Endothelial cell of coronary artery (primary cell): Measurements from ENCODE around the gene INTS3. TPM values are rescaled to one million over a fixed set of nuclear protein-coding genes. Genes with fewer than 3 reads are reported as not detected.

Experiments
- total RNA-seq: library from RNA; depleted of rRNA; stranded (reverse); fragments of >200 nt; gene quantifications from 2 replicates; pipeline ENCODE4 v1.2.3, GENCODE V29; 2014

Gene INTS3, protein sequence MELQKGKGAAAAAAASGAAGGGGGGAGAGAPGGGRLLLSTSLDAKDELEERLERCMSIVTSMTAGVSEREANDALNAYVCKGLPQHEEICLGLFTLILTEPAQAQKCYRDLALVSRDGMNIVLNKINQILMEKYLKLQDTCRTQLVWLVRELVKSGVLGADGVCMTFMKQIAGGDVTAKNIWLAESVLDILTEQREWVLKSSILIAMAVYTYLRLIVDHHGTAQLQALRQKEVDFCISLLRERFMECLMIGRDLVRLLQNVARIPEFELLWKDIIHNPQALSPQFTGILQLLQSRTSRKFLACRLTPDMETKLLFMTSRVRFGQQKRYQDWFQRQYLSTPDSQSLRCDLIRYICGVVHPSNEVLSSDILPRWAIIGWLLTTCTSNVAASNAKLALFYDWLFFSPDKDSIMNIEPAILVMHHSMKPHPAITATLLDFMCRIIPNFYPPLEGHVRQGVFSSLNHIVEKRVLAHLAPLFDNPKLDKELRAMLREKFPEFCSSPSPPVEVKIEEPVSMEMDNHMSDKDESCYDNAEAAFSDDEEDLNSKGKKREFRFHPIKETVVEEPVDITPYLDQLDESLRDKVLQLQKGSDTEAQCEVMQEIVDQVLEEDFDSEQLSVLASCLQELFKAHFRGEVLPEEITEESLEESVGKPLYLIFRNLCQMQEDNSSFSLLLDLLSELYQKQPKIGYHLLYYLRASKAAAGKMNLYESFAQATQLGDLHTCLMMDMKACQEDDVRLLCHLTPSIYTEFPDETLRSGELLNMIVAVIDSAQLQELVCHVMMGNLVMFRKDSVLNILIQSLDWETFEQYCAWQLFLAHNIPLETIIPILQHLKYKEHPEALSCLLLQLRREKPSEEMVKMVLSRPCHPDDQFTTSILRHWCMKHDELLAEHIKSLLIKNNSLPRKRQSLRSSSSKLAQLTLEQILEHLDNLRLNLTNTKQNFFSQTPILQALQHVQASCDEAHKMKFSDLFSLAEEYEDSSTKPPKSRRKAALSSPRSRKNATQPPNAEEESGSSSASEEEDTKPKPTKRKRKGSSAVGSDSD
- total RNA-seq = 23.7 and 38.2 TPM in 2 replicates

DNA sequence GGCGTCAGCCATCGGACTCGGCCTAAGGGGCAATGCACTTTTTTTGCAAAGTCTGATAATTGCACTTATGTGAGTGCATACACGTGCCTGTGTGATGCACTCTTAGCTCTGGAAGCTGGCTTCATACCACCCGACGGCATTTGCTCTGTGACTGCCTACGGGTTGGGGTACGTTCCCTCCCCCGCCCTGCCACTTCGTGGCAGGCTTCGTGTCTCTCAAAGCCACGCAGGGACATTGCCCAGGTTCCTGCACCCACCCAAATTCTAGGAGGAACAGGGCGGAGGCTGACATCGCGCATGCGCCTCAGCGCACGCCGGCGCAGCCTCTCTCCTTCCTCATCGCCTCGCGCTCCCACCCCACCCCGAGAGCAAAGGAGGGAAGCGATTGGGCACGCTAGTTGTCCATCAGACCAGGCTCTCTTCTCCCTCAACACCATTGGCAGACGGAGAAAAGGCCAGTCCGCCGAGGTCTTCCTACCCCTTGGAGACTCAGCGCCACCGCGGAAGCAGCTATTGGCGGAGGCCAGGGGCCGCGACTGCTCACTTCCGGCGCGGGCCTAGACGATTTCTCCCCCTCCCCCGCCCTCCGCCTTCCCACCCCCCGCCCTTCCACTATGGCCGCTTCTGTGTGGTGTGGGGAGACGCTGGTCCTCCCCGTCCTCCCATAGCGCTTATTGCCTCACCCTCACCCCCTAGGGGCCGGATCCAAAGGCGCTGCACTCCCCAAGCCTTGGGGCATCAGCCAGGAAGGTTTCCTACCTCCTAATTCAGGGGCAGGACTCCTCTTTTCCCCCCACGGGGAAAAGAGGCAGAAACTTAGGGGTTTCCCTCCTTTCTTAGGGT is at the start of gene INTS3:
INTS3 (plus strand) TSS at position 588 of the 842 bp plus-strand sequence. CDS start 585 bp downstream, outside the sequence.

DNA sequence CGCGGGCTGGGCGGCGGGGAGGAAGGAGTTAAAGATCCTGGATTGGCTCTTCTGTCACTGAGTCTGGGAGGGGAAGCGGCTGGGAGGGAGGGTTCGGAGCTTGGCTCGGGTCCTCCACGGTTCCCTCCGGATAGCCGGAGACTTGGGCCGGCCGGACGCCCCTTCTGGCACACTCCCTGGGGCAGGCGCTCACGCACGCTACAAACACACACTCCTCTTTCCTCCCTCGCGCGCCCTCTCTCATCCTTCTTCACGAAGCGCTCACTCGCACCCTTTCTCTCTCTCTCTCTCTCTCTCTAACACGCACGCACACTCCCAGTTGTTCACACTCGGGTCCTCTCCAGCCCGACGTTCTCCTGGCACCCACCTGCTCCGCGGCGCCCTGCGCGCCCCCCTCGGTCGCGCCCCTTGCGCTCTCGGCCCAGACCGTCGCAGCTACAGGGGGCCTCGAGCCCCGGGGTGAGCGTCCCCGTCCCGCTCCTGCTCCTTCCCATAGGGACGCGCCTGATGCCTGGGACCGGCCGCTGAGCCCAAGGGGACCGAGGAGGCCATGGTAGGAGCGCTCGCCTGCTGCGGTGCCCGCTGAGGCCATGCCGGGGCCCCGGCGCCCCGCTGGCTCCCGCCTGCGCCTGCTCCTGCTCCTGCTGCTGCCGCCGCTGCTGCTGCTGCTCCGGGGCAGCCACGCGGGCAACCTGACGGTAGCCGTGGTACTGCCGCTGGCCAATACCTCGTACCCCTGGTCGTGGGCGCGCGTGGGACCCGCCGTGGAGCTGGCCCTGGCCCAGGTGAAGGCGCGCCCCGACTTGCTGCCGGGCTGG is 49.1 kb upstream of the INTS3 start, which contains the start of gene NPR1:
NPR1 (plus strand) TSS at position 170 of the 818 bp plus-strand sequence; CDS start at position 591, 421 bp downstream.

DNA sequence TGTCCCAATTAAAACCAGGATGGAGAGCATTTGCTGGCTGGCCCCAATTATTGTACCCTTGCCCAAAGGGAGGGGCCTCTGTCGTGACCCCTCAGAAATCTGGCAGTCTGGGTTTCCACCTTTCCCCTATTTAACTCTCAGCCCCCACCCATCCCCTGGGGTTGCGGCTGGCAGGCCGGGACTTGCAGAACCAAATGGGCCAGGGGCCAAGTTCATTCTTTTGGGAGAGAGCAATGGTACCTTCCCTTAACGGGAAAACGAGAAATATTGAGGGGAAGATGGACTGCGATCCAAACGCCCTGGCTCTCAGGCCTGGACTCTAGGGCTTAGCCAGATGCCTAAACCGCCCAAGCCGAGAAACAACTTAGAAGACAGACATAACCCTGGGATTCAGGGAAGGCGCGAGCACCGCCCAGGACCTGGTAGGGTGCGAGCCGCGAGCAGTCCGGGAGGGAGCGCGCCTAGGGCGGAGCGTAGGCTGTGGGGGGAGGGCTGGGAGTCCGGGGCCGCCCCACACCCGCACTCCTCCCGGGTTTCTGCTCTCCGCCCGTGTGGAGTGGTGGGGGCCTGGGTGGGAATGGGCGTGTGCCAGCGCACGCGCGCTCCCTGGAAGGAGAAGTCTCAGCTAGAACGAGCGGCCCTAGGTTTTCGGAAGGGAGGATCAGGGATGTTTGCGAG is 47.1 kb downstream of the INTS3 start, which contains the start of gene SLC27A3:
SLC27A3 (plus strand) TSS at position 628 of the 678 bp plus-strand sequence. CDS start 91 bp downstream, outside the sequence.

Other genes starting within 250 kb of the INTS3 start
- gene S100A6, start 192.1 kb upstream of the INTS3 start, total RNA-seq = 1,061 and 1,806 TPM in 2 replicates
- gene S100A5, start 187.1 kb upstream of the INTS3 start, total RNA-seq = not detected in 2 replicates
- 1.1 and 7.8 TPM in 2 replicates for gene S100A4, start 182.2 kb upstream of the INTS3 start, total RNA-seq
- 1.3 and 3.2 TPM in 2 replicates for gene S100A3, start 178.8 kb upstream of the INTS3 start, total RNA-seq
- 1.9 and 3.8 TPM in 2 replicates for gene S100A2, start 162.2 kb upstream of the INTS3 start, total RNA-seq
- 328 and 379 TPM in 2 replicates for gene S100A16, start 114.9 kb upstream of the INTS3 start, total RNA-seq
- gene S100A14, start 111.7 kb upstream of the INTS3 start, total RNA-seq = not detected in 2 replicates
- 101 and 216 TPM in 2 replicates for gene S100A13, start 100.5 kb upstream of the INTS3 start, total RNA-seq
- gene S100A1, start 99.6 kb upstream of the INTS3 start, total RNA-seq = not detected in 2 replicates
- 26.5 and 37.1 TPM in 2 replicates for gene CHTOP, start 94.0 kb upstream of the INTS3 start, total RNA-seq
- gene SNAPIN, start 69.3 kb upstream of the INTS3 start, total RNA-seq = 39.4 and 48.3 TPM in 2 replicates
- gene ILF2, start 57.1 kb upstream of the INTS3 start, total RNA-seq = 203 and 278 TPM in 2 replicates
- 4.7 and 12.0 TPM in 2 replicates for gene NPR1, start 49.4 kb upstream of the INTS3 start, total RNA-seq
- gene SLC27A3, start 47.4 kb downstream of the INTS3 start, total RNA-seq = 11.4 and 14.7 TPM in 2 replicates
- gene GATAD2B, start 194.9 kb downstream of the INTS3 start, total RNA-seq = 3.7 and 5.3 TPM in 2 replicates
- 11.0 and 20.4 TPM in 2 replicates for gene DENND4B, start 218.7 kb downstream of the INTS3 start, total RNA-seq
- gene CRTC2, start 230.6 kb downstream of the INTS3 start, total RNA-seq = 3.6 and 5.8 TPM in 2 replicates
- 75.8 and 90.5 TPM in 2 replicates for gene SLC39A1, start 235.5 kb downstream of the INTS3 start, total RNA-seq
- gene CREB3L4, start 239.9 kb downstream of the INTS3 start, total RNA-seq = 5.9 and 6.2 TPM in 2 replicates
- 87.4 and 92.9 TPM in 2 replicates for gene JTB, start 249.6 kb downstream of the INTS3 start, total RNA-seq